GM13977 (cell line): ENCODE measurements around the gene SPATS2.

Source experiments
- DNase-seq: peaks from one replicate; pipeline ENCODE4 v3.0.0; 2012; ENCODE audit warnings: low spot score
- CTCF ChIP-seq: IDR thresholded peaks from 2 replicates; pipeline ENCODE4 v1.5.1; 2012; ENCODE audit warnings: mild to moderate bottlenecking, control low read depth; ENCODE audit not compliant: insufficient read depth; ENCODE audit errors: extremely low read depth, missing control alignments
- in situ Hi-C: fragments of 300-500 bp; cut with MboI; formaldehyde crosslinking; loops from one replicate; pipeline ENCODE4 v1.12.0; 2022; ENCODE audit warnings: low sequenced_read_pairs, low pct_unique_long_range_greater_than_20kb, mixed read lengths, inconsistent platforms; ENCODE audit not compliant: unreplicated experiment

The SPATS2 gene

GRCh38 chr12:49552899-49553298, 185.6 kb downstream of the SPATS2 start:
- TF ChIP-seq CTCF = no peak
- in situ Hi-C loops = no loop called here

GRCh38 chr12:49553512-49554088, 186.3 kb downstream of the SPATS2 start:
- in situ Hi-C loops = no loop called here
- TF ChIP-seq CTCF = peak; percentile 59
- peak; percentile 74 for DNase-seq

More at GRCh38 chr12:49552899-49553298, 185.6 kb downstream of the SPATS2 start:
- no peak for DNase-seq

- DNase-seq = no peak
- TF ChIP-seq CTCF = no peak
- in situ Hi-C loops = no loop called here
Measured at GRCh38 chr12:49554266-49554665, 187.0 kb downstream of the SPATS2 start.

GRCh38 chr12:49555631-49556390, 188.5 kb downstream of the SPATS2 start:
- in situ Hi-C loops = no loop called here
- no peak for TF ChIP-seq CTCF
- no peak for DNase-seq

- DNase-seq = no peak
- in situ Hi-C loops = no loop called here
- no peak for TF ChIP-seq CTCF
Measured at GRCh38 chr12:49556391-49557186, 189.3 kb downstream of the SPATS2 start.

- DNase-seq = no peak
- in situ Hi-C loops = no loop called here
- no peak for TF ChIP-seq CTCF
Measured at GRCh38 chr12:49557187-49557916, 190.1 kb downstream of the SPATS2 start.
